Peyer's patch (tissue), 4 donors: ENCODE results near the gene KRTDAP.

Experiments used
- POLR2A ChIP-seq, 2 donors: fragments of 450-650 bp; IDR thresholded peaks; one replicate each; pipeline ENCODE4 v1.5.1; 2017; ENCODE audit warnings: antibody characterized with exemption in 2 of 2, mild to moderate bottlenecking in 2 of 2, moderate library complexity in 2 of 2
- TF ChIP-seq, protein P1 (sequence below), 6 experiments: fragments of 450-650 bp in 4 of 6; fragments of 200-600 bp in 2 of 6; sonication (generic) in 1 of 6; IDR thresholded peaks; one replicate each; pipeline ENCODE4 v1.5.1; 2017 to 2019; ENCODE audit warnings: antibody characterized with exemption in 6 of 6, mild to moderate bottlenecking in 3 of 6, moderate library complexity in 1 of 6

DNA sequence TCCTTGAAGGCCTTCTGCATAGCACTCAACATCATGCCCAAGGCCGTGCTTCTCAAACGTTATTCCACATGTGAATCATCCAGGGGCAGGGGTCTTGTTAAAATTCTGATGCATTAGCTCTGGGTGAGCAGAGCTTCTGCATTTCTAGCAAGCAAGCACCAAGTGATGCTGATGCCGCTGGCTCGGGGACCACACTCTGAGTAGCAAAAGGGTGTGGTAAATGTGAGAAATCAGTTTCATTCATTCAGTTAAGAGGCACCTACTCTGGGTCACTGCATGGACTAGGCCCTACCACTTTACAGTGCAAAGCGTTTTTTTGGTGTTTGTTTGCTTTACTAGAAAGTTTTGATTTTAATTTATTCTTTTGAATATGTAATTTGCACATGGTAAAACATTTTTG is 7.2 kb downstream of the KRTDAP start:
- TF ChIP-seq, protein P1, sequence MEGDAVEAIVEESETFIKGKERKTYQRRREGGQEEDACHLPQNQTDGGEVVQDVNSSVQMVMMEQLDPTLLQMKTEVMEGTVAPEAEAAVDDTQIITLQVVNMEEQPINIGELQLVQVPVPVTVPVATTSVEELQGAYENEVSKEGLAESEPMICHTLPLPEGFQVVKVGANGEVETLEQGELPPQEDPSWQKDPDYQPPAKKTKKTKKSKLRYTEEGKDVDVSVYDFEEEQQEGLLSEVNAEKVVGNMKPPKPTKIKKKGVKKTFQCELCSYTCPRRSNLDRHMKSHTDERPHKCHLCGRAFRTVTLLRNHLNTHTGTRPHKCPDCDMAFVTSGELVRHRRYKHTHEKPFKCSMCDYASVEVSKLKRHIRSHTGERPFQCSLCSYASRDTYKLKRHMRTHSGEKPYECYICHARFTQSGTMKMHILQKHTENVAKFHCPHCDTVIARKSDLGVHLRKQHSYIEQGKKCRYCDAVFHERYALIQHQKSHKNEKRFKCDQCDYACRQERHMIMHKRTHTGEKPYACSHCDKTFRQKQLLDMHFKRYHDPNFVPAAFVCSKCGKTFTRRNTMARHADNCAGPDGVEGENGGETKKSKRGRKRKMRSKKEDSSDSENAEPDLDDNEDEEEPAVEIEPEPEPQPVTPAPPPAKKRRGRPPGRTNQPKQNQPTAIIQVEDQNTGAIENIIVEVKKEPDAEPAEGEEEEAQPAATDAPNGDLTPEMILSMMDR (IDR thresholded peaks at IDR 0.05), result no peak
- TF ChIP-seq POLR2A (IDR thresholded peaks at IDR 0.05), result no peak
